ENCODE results near the gene PRICKLE3.

PRICKLE3 gene

GRCh38 chrX:49226946-49227345, 40.8 kb upstream of the PRICKLE3 start:
- H3K4me3 ChIP-seq (IDR thresholded peaks at IDR 0.05; ENCODE audit: insufficient read depth, low read depth, low read length): no peak overlapping the region
- no peaks in the 10 kb centered on the region for H4K20me1 ChIP-seq (ENCODE audit: insufficient read depth)

GRCh38 chrX:49225858-49226257, 39.7 kb upstream of the PRICKLE3 start:
- Histone ChIP-seq H2AFZ (ENCODE audit: low read depth) (no peak overlapping the region), H3K4me3 (IDR thresholded peaks at IDR 0.05; ENCODE audit: insufficient read depth, low read depth, low read length) (no peak overlapping the region), H3K27ac (no peak overlapping the region), H3K27me3 (ENCODE audit: insufficient read depth, low read depth) (peaks cover 8% of the 10 kb centered on the region; the same call in 1 of the 2 replicates), H3K4me1 (ENCODE audit: low read depth, poor library complexity, severe bottlenecking) (peaks cover 3% of the 10 kb centered on the region), H4K20me1 (ENCODE audit: insufficient read depth) (no peaks in the 10 kb centered on the region), H3K4me2 (no peak overlapping the region), H3K79me2 (ENCODE audit: insufficient read depth, low read depth) (no peaks in the 10 kb centered on the region), H3K36me3 (ENCODE audit: insufficient read depth) (no peaks in the 10 kb centered on the region), H3K9ac (no peak overlapping the region)
- no peak for TF ChIP-seq CTCF (conservative IDR thresholded peaks at IDR 0.05; ENCODE audit: low read depth, low read length)

More at GRCh38 chrX:49226946-49227345, 40.8 kb upstream of the PRICKLE3 start:
- Histone ChIP-seq H3K9ac (no peak overlapping the region), H3K27ac (no peak overlapping the region), H3K27me3 (ENCODE audit: insufficient read depth, low read depth) (peaks cover 8% of the 10 kb centered on the region; the same call in 1 of the 2 replicates), H3K4me2 (no peak overlapping the region), H3K79me2 (ENCODE audit: insufficient read depth, low read depth) (no peaks in the 10 kb centered on the region), H3K36me3 (ENCODE audit: insufficient read depth) (no peaks in the 10 kb centered on the region), H2AFZ (ENCODE audit: low read depth) (no peak overlapping the region), H3K4me1 (ENCODE audit: low read depth, poor library complexity, severe bottlenecking) (peaks cover 3% of the 10 kb centered on the region)
- no peak for TF ChIP-seq CTCF (conservative IDR thresholded peaks at IDR 0.05; ENCODE audit: low read depth, low read length)

GRCh38 chrX:49221868-49222267, 35.7 kb upstream of the PRICKLE3 start:
- TF ChIP-seq CTCF (conservative IDR thresholded peaks at IDR 0.05; ENCODE audit: low read depth, low read length): no peak
- H3K4me3 ChIP-seq (IDR thresholded peaks at IDR 0.05; ENCODE audit: insufficient read depth, low read depth, low read length): no peak overlapping the region
- peaks cover 8% of the 10 kb centered on the region; the same call in 1 of the 2 replicates for H3K27me3 ChIP-seq (ENCODE audit: insufficient read depth, low read depth)
- no peak overlapping the region for H3K9ac ChIP-seq
- H2AFZ ChIP-seq (ENCODE audit: low read depth): no peak overlapping the region
- no peaks in the 10 kb centered on the region for H3K4me1 ChIP-seq (ENCODE audit: low read depth, poor library complexity, severe bottlenecking)
- H3K4me2 ChIP-seq: no peak overlapping the region
- H4K20me1 ChIP-seq (ENCODE audit: insufficient read depth): no peaks in the 10 kb centered on the region
- no peaks in the 10 kb centered on the region for H3K79me2 ChIP-seq (ENCODE audit: insufficient read depth, low read depth)
- H3K36me3 ChIP-seq (ENCODE audit: insufficient read depth): no peaks in the 10 kb centered on the region
- H3K27ac ChIP-seq: no peak overlapping the region

GRCh38 chrX:49220100-49220499, 33.9 kb upstream of the PRICKLE3 start:
- no peak overlapping the region for H3K27ac ChIP-seq
- H3K79me2 ChIP-seq (ENCODE audit: insufficient read depth, low read depth): no peaks in the 10 kb centered on the region
- no peaks in the 10 kb centered on the region for H3K4me1 ChIP-seq (ENCODE audit: low read depth, poor library complexity, severe bottlenecking)
- H2AFZ ChIP-seq (ENCODE audit: low read depth): no peak overlapping the region
- no peak overlapping the region for H3K4me3 ChIP-seq (IDR thresholded peaks at IDR 0.05; ENCODE audit: insufficient read depth, low read depth, low read length)
- peaks cover 6% of the 10 kb centered on the region; the same call in 1 of the 2 replicates for H3K27me3 ChIP-seq (ENCODE audit: insufficient read depth, low read depth)
- no peaks in the 10 kb centered on the region for H3K36me3 ChIP-seq (ENCODE audit: insufficient read depth)
- H4K20me1 ChIP-seq (ENCODE audit: insufficient read depth): no peaks in the 10 kb centered on the region
- TF ChIP-seq CTCF (conservative IDR thresholded peaks at IDR 0.05; ENCODE audit: low read depth, low read length): no peak
- H3K4me2 ChIP-seq: no peak overlapping the region
- no peak overlapping the region for H3K9ac ChIP-seq

All from KMS-11 (cell line).